GM12878 (cell line): Measurements from ENCODE around the gene RAPGEF4. TPM values are rescaled to one million over a fixed set of nuclear protein-coding genes. Genes with fewer than 3 reads are reported as not detected.

ENCODE experiments used
- ATAC-seq: fragments of 200-7000 bp; cut with Tn5 transposase; 3 replicates; pipeline ENCODE4 v1.9.1; 2020; ENCODE audit warnings: mild to moderate bottlenecking, moderate library complexity
- BruUV-seq: library from RNA; stranded (reverse); fragments of 400-500 nt; replicated peaks from 2 replicates; lab custom pipeline; 2021; lab: Mats Ljungman, UMichigan
- CTCF ChIA-PET: fragments of 300-600 bp; sonication (Branson Sonifier 250); formaldehyde crosslinking; extraction: SDS; loops from one replicate; lab custom pipeline; 2021; ENCODE audit warnings: inconsistent platforms; lab: Yijun Ruan, JAX
- POLR2A ChIA-PET: fragments of 350-600 bp; formaldehyde crosslinking; extraction: SDS; loops from one replicate; lab custom pipeline; 2021; ENCODE audit warnings: inconsistent platforms; lab: Charles Lee
- RAD21 ChIA-PET: fragments of 300-600 bp; sonication (Branson Sonifier 250); formaldehyde crosslinking; loops from one replicate; lab custom pipeline; 2023; ENCODE audit warnings: antibody characterized with exemption; ENCODE audit not compliant: unreplicated experiment; lab: Charles Lee
- SMC1A ChIA-PET: fragments of 300-600 bp; sonication (Branson Sonifier 250); formaldehyde crosslinking; loops from one replicate; lab custom pipeline; 2023; ENCODE audit not compliant: unreplicated experiment, uncharacterized antibody; lab: Charles Lee
- DNase-seq: peaks from one replicate; pipeline ENCODE4 v3.0.0-alpha.2; 2011; ENCODE audit warnings: low read depth, low spot score
- FAIRE-seq: peaks from 3 replicates; lab custom pipeline; 2011; peaks lifted over from hg19 to GRCh38; lab: Jason Lieb, UNC
- H2AFZ ChIP-seq: 2 replicates; pipeline ENCODE4 v1.6.0; 2011; ENCODE audit warnings: low read depth, low read length, control low read depth; ENCODE audit not compliant: control insufficient read depth
- H3K27ac ChIP-seq: 2 replicates; pipeline ENCODE4 v1.5.1; 2011; ENCODE audit warnings: control low read depth; ENCODE audit not compliant: control insufficient read depth, insufficient read depth
- H3K27me3 ChIP-seq, 2 experiments: replicated peaks in 1 of 2; 2 replicates each; pipeline versions ENCODE4 v1.6.0 to v1.6.1; 2011; ENCODE audit warnings: low read length in 1 of 2; ENCODE audit not compliant: control insufficient read depth in 2 of 2, insufficient read depth in 2 of 2
- H3K36me3 ChIP-seq, 2 experiments: 2 replicates each; pipeline ENCODE4 v1.5.1; 2011; ENCODE audit warnings: low read length in 1 of 2; ENCODE audit not compliant: control insufficient read depth in 2 of 2, insufficient read depth in 2 of 2
- H3K4me1 ChIP-seq: 2 replicates; pipeline ENCODE4 v1.6.1; 2011; ENCODE audit warnings: mild to moderate bottlenecking, low read length, moderate library complexity, mixed read lengths; ENCODE audit not compliant: control insufficient read depth, insufficient read depth
- H3K4me2 ChIP-seq: 2 replicates; pipeline ENCODE4 v1.6.0; 2011; ENCODE audit warnings: control low read depth; ENCODE audit not compliant: control insufficient read depth, insufficient read depth
- H3K4me3 ChIP-seq: fragments of 200-600 bp; sonication (generic); 2 replicates; pipeline ENCODE4 v1.5.1; 2016
- H3K79me2 ChIP-seq: 2 replicates; pipeline ENCODE4 v1.6.0; 2011; ENCODE audit warnings: low read length; ENCODE audit not compliant: control insufficient read depth, insufficient read depth
- H3K9ac ChIP-seq: 2 replicates; pipeline ENCODE4 v1.8.0; 2011; ENCODE audit warnings: low read length, control low read depth, mixed read lengths; ENCODE audit not compliant: control insufficient read depth, insufficient read depth
- H3K9me3 ChIP-seq: replicated peaks from 3 replicates; pipeline ENCODE4 v1.5.1; 2011; ENCODE audit warnings: mild to moderate bottlenecking, low read length; ENCODE audit not compliant: control insufficient read depth, insufficient read depth
- H4K20me1 ChIP-seq: 2 replicates; pipeline ENCODE4 v1.6.0; 2011; ENCODE audit not compliant: control insufficient read depth, insufficient read depth
- KAT2A ChIP-seq: conservative IDR thresholded peaks from 2 replicates; pipeline ENCODE4 v1.6.1; 2011; ENCODE audit warnings: low read depth, low read length; ENCODE audit not compliant: control insufficient read depth
- NFYA ChIP-seq: IDR thresholded peaks from 2 replicates; pipeline ENCODE4 v1.6.1; 2011; ENCODE audit warnings: low read depth, mild to moderate bottlenecking, low read length, improper control_type of control experiment, borderline replicate concordance
- NFYB ChIP-seq: IDR thresholded peaks from 2 replicates; pipeline ENCODE4 v1.6.1; 2011; ENCODE audit warnings: low read depth, mild to moderate bottlenecking, low read length, improper control_type of control experiment, moderate library complexity; ENCODE audit not compliant: insufficient read depth
- STAT3 ChIP-seq: IDR thresholded peaks from 2 replicates; pipeline ENCODE4 v1.6.1; 2011; ENCODE audit warnings: low read depth, low read length, improper control_type of control experiment
- WGBS: methylation state at CpG from one replicate; pipeline ENCODE4 v1.1.6; 2016; ENCODE audit warnings: low lambda C conversion rate; ENCODE audit not compliant: insufficient replicate concordance, insufficient coverage; ENCODE audit errors: missing lambda C conversion rate; 5-methylcytosine and 5-hydroxymethylcytosine counted together
- in situ Hi-C: fragments of 300-500 bp; cut with MboI; formaldehyde crosslinking; loops from 9 replicates; pipeline ENCODE4 v1.14.3; 2018; ENCODE audit warnings: mixed read lengths
- intact Hi-C: fragments of 100-400 bp; cut with micrococcal nuclease; formaldehyde crosslinking; loops from one replicate; pipeline ENCODE4 v1.14.2; 2022; ENCODE audit not compliant: unreplicated experiment
- polyA plus RNA-seq, 11 experiments: library from polyadenylated mRNA; depleted of rRNA in 4 of 11; unstranded in 6 of 11; stranded (reverse) in 5 of 11; fragments of >200 nt; fragmentation: Nextera tagmentation in 4 of 11; fragmentation: Illumina TruSeq in 1 of 11; extraction: Ambion mirVana in 4 of 11; extraction: Trizol in 1 of 11; gene quantifications; 1 replicate in 1 of 11; 2 replicates in 10 of 11; pipeline versions ENCODE4 v1.2.1 to v1.2.3, GENCODE V29; 2011 to 2016; ENCODE audit warnings: inconsistent platforms in 2 of 11, missing spikeins in 2 of 11, low read depth in 1 of 11
- total RNA-seq, 4 experiments: library from RNA; depleted of rRNA in 3 of 4; stranded (reverse); fragments of >200 nt in 3 of 4; fragmentation: Illumina TruSeq in 1 of 4; extraction: Trizol in 1 of 4; gene quantifications; 2 replicates each; pipeline versions ENCODE4 v1.2.1 to v1.2.3, GENCODE V29; 2013 to 2021
- TF ChIP-seq, protein P1 (sequence below): IDR thresholded peaks from 2 replicates; pipeline ENCODE4 v1.6.1; 2011; ENCODE audit warnings: low read depth, low read length, improper control_type of control experiment, borderline replicate concordance
- TF ChIP-seq, protein P2 (sequence below): fragments of 450-650 bp; IDR thresholded peaks from 2 replicates; pipeline ENCODE4 v1.6.1; 2017; ENCODE audit warnings: low read depth, mild to moderate bottlenecking, moderate library complexity
- TF ChIP-seq, protein P3 (sequence below): IDR thresholded peaks from 2 replicates; pipeline ENCODE4 v1.6.1; 2012; ENCODE audit warnings: improper control_type of control experiment, low read depth, low read length; ENCODE audit not compliant: insufficient replicate concordance

RAPGEF4 gene
- total and polyA plus RNA-seq, 10 of the 15 experiments (the other 5 are each of a cell fraction or from before 2014, with no cell fraction given) = 0.18 TPM; not detected in 8

DNA sequence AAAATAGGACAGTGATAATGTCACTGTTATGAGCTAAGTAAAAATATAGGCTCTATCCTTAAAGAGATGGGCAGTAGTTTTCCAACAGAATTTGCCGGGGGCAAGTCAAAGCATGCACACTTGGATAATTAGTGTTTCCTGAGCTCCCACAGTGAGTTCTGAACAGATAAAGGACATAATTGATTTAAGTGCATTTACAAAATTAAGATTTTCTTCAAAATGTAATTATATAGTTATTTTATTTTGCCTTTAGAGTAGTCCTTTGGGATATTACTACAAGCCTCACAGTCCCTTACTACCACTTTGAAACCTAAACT, 107.6 kb downstream of the RAPGEF4 start:
- H4K20me1 ChIP-seq = no peaks in the 10 kb centered on the region
- no peak for TF ChIP-seq STAT3
- intact Hi-C loops (no loop called here), in situ Hi-C loops (no loop called here)
- 54% methylated on average over 1 of the region's 1 CpG for WGBS
- H3K27ac ChIP-seq = no peak overlapping the region
- H3K36me3 ChIP-seq = no peaks in the 10 kb centered on the region
- H2AFZ ChIP-seq = no peak overlapping the region
- no peaks in the 10 kb centered on the region for H3K79me2 ChIP-seq
- CTCF ChIA-PET = no interaction called here
- peaks cover 0 to 11% of the 10 kb centered on the region in 2 experiments; a peak in 1 of 4 replicates for H3K27me3 ChIP-seq
- RAD21 ChIA-PET = no interaction called here
- no peak for FAIRE-seq
- SMC1A ChIA-PET = no interaction called here
- no TSS peak for BruUV-seq
- H3K9me3 ChIP-seq = no peaks in the 10 kb centered on the region
- ATAC-seq = no peak
- H3K4me3 ChIP-seq = no peak overlapping the region
- no peak overlapping the region for H3K9ac ChIP-seq
- POLR2A ChIA-PET = no interaction called here
- no peak overlapping the region for H3K4me2 ChIP-seq
- DNase-seq = no peak
- H3K4me1 ChIP-seq = no peaks in the 10 kb centered on the region

- in situ Hi-C loops (no loop called here), intact Hi-C loops (no loop called here)
- Histone ChIP-seq H3K4me3 (no peak overlapping the region), H3K36me3 (no peaks in the 10 kb centered on the region), H3K27me3 (peaks cover 0 to 11% of the 10 kb centered on the region in 2 experiments; a peak in 1 of 4 replicates), H4K20me1 (no peaks in the 10 kb centered on the region), H3K27ac (no peak overlapping the region), H3K9ac (no peak overlapping the region), H3K4me1 (no peaks in the 10 kb centered on the region), H3K9me3 (no peaks in the 10 kb centered on the region), H3K4me2 (no peak overlapping the region), H2AFZ (no peak overlapping the region), H3K79me2 (no peaks in the 10 kb centered on the region)
- no peak for ATAC-seq
- FAIRE-seq = no peak
- POLR2A ChIA-PET = interaction anchor here (0.5 kb wide), 1 partner anchor 700 kb away, joined by 4 read pairs; no protein-coding TSS in a partner anchor
- no peak for DNase-seq
- 14% methylated on average over 6 of the region's 6 CpGs for WGBS
- SMC1A ChIA-PET = no interaction called here
- RAD21 ChIA-PET = no interaction called here
- no TSS peak for BruUV-seq
- CTCF ChIA-PET = no interaction called here
- TF ChIP-seq, protein P1, sequence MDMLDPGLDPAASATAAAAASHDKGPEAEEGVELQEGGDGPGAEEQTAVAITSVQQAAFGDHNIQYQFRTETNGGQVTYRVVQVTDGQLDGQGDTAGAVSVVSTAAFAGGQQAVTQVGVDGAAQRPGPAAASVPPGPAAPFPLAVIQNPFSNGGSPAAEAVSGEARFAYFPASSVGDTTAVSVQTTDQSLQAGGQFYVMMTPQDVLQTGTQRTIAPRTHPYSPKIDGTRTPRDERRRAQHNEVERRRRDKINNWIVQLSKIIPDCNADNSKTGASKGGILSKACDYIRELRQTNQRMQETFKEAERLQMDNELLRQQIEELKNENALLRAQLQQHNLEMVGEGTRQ = no peak
- TF ChIP-seq, protein P2, sequence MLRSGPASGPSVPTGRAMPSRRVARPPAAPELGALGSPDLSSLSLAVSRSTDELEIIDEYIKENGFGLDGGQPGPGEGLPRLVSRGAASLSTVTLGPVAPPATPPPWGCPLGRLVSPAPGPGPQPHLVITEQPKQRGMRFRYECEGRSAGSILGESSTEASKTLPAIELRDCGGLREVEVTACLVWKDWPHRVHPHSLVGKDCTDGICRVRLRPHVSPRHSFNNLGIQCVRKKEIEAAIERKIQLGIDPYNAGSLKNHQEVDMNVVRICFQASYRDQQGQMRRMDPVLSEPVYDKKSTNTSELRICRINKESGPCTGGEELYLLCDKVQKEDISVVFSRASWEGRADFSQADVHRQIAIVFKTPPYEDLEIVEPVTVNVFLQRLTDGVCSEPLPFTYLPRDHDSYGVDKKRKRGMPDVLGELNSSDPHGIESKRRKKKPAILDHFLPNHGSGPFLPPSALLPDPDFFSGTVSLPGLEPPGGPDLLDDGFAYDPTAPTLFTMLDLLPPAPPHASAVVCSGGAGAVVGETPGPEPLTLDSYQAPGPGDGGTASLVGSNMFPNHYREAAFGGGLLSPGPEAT = no peak
- no peak for TF ChIP-seq NFYA
- no peak for TF ChIP-seq NFYB
- no peak for TF ChIP-seq KAT2A
- TF ChIP-seq, protein P3, sequence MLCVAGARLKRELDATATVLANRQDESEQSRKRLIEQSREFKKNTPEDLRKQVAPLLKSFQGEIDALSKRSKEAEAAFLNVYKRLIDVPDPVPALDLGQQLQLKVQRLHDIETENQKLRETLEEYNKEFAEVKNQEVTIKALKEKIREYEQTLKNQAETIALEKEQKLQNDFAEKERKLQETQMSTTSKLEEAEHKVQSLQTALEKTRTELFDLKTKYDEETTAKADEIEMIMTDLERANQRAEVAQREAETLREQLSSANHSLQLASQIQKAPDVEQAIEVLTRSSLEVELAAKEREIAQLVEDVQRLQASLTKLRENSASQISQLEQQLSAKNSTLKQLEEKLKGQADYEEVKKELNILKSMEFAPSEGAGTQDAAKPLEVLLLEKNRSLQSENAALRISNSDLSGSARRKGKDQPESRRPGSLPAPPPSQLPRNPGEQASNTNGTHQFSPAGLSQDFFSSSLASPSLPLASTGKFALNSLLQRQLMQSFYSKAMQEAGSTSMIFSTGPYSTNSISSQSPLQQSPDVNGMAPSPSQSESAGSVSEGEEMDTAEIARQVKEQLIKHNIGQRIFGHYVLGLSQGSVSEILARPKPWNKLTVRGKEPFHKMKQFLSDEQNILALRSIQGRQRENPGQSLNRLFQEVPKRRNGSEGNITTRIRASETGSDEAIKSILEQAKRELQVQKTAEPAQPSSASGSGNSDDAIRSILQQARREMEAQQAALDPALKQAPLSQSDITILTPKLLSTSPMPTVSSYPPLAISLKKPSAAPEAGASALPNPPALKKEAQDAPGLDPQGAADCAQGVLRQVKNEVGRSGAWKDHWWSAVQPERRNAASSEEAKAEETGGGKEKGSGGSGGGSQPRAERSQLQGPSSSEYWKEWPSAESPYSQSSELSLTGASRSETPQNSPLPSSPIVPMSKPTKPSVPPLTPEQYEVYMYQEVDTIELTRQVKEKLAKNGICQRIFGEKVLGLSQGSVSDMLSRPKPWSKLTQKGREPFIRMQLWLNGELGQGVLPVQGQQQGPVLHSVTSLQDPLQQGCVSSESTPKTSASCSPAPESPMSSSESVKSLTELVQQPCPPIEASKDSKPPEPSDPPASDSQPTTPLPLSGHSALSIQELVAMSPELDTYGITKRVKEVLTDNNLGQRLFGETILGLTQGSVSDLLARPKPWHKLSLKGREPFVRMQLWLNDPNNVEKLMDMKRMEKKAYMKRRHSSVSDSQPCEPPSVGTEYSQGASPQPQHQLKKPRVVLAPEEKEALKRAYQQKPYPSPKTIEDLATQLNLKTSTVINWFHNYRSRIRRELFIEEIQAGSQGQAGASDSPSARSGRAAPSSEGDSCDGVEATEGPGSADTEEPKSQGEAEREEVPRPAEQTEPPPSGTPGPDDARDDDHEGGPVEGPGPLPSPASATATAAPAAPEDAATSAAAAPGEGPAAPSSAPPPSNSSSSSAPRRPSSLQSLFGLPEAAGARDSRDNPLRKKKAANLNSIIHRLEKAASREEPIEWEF = no peak
Observed at GRCh38 chr2:172843902-172844715, 108.5 kb downstream of the RAPGEF4 start.
